K562 (cell line): Measurements from ENCODE around the gene RALGPS1. TPM values are rescaled to one million over a fixed set of nuclear protein-coding genes. Genes with fewer than 3 reads are reported as not detected.

Experiments
- ATF1 ChIP-seq, 2 experiments: fragments of 450-650 bp in 1 of 2; IDR thresholded peaks; 2 replicates each; pipeline ENCODE4 v1.6.1; 2016; ENCODE audit warnings: missing compliant biosample characterization in 1 of 2, missing genetic modification characterization in 1 of 2
- EP300 ChIP-seq: IDR thresholded peaks from 2 replicates; pipeline ENCODE4 v1.6.1; 2012; ENCODE audit warnings: low read length, improper control_type of control experiment
- FOSL1 ChIP-seq: fragments of 200-800 bp; sonication (Bioruptor generic); conservative IDR thresholded peaks from 2 replicates; pipeline ENCODE4 v1.6.1; 2016; ENCODE audit warnings: missing genetic modification characterization, missing compliant biosample characterization
- GMEB1 ChIP-seq: fragments of 250-450 bp; sonication (Bioruptor Pico); IDR thresholded peaks from 2 replicates; pipeline ENCODE4 v1.4.0; 2020; ENCODE audit warnings: mild to moderate bottlenecking
- JUND ChIP-seq, 2 experiments: IDR thresholded peaks; 2 replicates in 1 of 2; 3 replicates in 1 of 2; pipeline ENCODE4 v1.6.1; 2011; ENCODE audit warnings: borderline replicate concordance in 2 of 2, low read depth in 2 of 2, low read length in 2 of 2, improper control_type of control experiment in 1 of 2, missing biosample characterization in 1 of 2, missing genetic modification characterization in 1 of 2, missing genetic modification reagents in 1 of 2
- MXD1 ChIP-seq: fragments of 250-450 bp; sonication (Bioruptor Pico); IDR thresholded peaks from 2 replicates; pipeline ENCODE4 v1.8.0; 2021; ENCODE audit warnings: borderline replicate concordance, mild to moderate bottlenecking, moderate library complexity; ENCODE audit not compliant: poor library complexity, severe bottlenecking
- PBX2 ChIP-seq, 2 experiments: IDR thresholded peaks in 1 of 2; conservative IDR thresholded peaks in 1 of 2; 2 replicates each; pipeline ENCODE4 v1.6.1; 2016; ENCODE audit warnings: low read depth in 2 of 2, mild to moderate bottlenecking in 1 of 2, missing compliant biosample characterization in 1 of 2, missing genetic modification characterization in 1 of 2, moderate library complexity in 1 of 2
- PHF21A ChIP-seq: fragments of 450-650 bp; IDR thresholded peaks from 2 replicates; pipeline ENCODE4 v1.6.1; 2017; ENCODE audit warnings: low read depth, borderline replicate concordance
- PHTF2 ChIP-seq: fragments of 250-450 bp; sonication (Bioruptor Pico); IDR thresholded peaks from 2 replicates; pipeline ENCODE4 v1.5.0; 2021; ENCODE audit warnings: mild to moderate bottlenecking
- PKNOX1 ChIP-seq: fragments of 450-650 bp; IDR thresholded peaks from 2 replicates; pipeline ENCODE4 v1.6.1; 2016
- PTRF ChIP-seq: fragments of 450-650 bp; IDR thresholded peaks from 2 replicates; pipeline ENCODE4 v1.6.1; 2016; ENCODE audit warnings: mild to moderate bottlenecking, missing genetic modification characterization, missing compliant biosample characterization
- RCOR1 ChIP-seq, 2 experiments: IDR thresholded peaks; 2 replicates each; pipeline ENCODE4 v1.6.1; 2012; ENCODE audit warnings: low read depth in 2 of 2, low read length in 2 of 2, borderline replicate concordance in 1 of 2, improper control_type of control experiment in 1 of 2
- RNF2 ChIP-seq: sonication (generic); IDR thresholded peaks from 2 replicates; pipeline ENCODE4 v1.6.1; 2016
- SP1 ChIP-seq: sonication (generic); formaldehyde crosslinking; IDR thresholded peaks from 2 replicates; pipeline ENCODE4 v1.8.1; 2022; ENCODE audit warnings: mild to moderate bottlenecking, missing genetic modification reagents
- SP2 ChIP-seq: IDR thresholded peaks from 2 replicates; pipeline ENCODE4 v1.6.1; 2011; ENCODE audit warnings: mild to moderate bottlenecking, low read depth, low read length, moderate library complexity; ENCODE audit not compliant: poor library complexity, severe bottlenecking; ENCODE audit errors: extremely low read depth
- TFAM ChIP-seq: fragments of 250-450 bp; sonication (Bioruptor Pico); conservative IDR thresholded peaks from 2 replicates; pipeline ENCODE4 v1.5.0; 2021; ENCODE audit warnings: mild to moderate bottlenecking, moderate library complexity
- U2AF1 ChIP-seq: fragments of 200-400 bp; formaldehyde crosslinking; optimal IDR thresholded peaks from 2 replicates; pipeline ENCODE3; 2017; ENCODE audit warnings: mild to moderate bottlenecking, low read depth, low read length, moderate library complexity
- ZNF143 ChIP-seq: sonication (generic); formaldehyde crosslinking; IDR thresholded peaks from 2 replicates; pipeline ENCODE4 v1.9.0; 2022; ENCODE audit warnings: mild to moderate bottlenecking, missing genetic modification reagents
- ZNF24 ChIP-seq: fragments of 450-650 bp; IDR thresholded peaks from 2 replicates; pipeline ENCODE4 v1.6.1; 2016
- ZNF311 ChIP-seq: fragments of 250-450 bp; sonication (Bioruptor Pico); IDR thresholded peaks from 2 replicates; pipeline ENCODE4 v1.4.0; 2020; ENCODE audit warnings: mild to moderate bottlenecking, moderate library complexity
- ZNF41 ChIP-seq: fragments of 250-450 bp; sonication (Bioruptor Pico); conservative IDR thresholded peaks from 2 replicates; pipeline ENCODE4 v1.4.0; 2020; ENCODE audit warnings: mild to moderate bottlenecking
- ZNF764 ChIP-seq: fragments of 250-450 bp; sonication (Bioruptor Pico); IDR thresholded peaks from 2 replicates; pipeline ENCODE4 v1.4.0; 2020; ENCODE audit warnings: low read depth, mild to moderate bottlenecking, moderate library complexity
- polyA plus RNA-seq, 8 experiments: library from polyadenylated mRNA; depleted of rRNA in 4 of 8; stranded (reverse) in 5 of 8; unstranded in 3 of 8; fragments of >200 nt; fragmentation: Nextera tagmentation in 2 of 8; fragmentation: Illumina TruSeq in 1 of 8; extraction: Ambion mirVana in 2 of 8; extraction: Trizol in 1 of 8; gene quantifications; 2 replicates each; pipeline versions ENCODE4 v1.2.1 to v1.2.3, GENCODE V29; 2011 to 2014; ENCODE audit warnings: inconsistent platforms in 1 of 8, missing spikeins in 1 of 8
- total RNA-seq, 7 experiments: library from RNA; depleted of rRNA in 6 of 7; stranded (reverse); fragments of >200 nt in 6 of 7; fragmentation: Illumina TruSeq in 2 of 7; extraction: Trizol in 2 of 7; gene quantifications; 2 replicates each; pipeline versions ENCODE4 v1.2.1 to v1.2.3, GENCODE V29; 2011 to 2021; ENCODE audit warnings: low replicate concordance in 1 of 7

RALGPS1 gene
- total and polyA plus RNA-seq, 9 of the 15 experiments (the other 6 are each of a cell fraction or from before 2014, with no cell fraction given) = 0.04 to 2.6 (median 1.5) TPM

GRCh38 chr9:127021664-127022363 lies 107.2 kb downstream of the RALGPS1 start (continued):
- TF ChIP-seq ZNF41 (CRISPR knock-in tag) = no peak
- TF ChIP-seq JUND (IDR thresholded peaks at IDR 0.05; ENCODE audit: borderline replicate concordance, low read depth, low read length) = no peak
- no peak for TF ChIP-seq JUND (tag; IDR thresholded peaks at IDR 0.05; ENCODE audit: borderline replicate concordance, low read depth, low read length)
- TF ChIP-seq MXD1 = no peak
- no peak for TF ChIP-seq SP1 (CRISPR knock-in tag)
- no peak for TF ChIP-seq FOSL1 (tag)
- TF ChIP-seq U2AF1 = no peak
- TF ChIP-seq PTRF = no peak
- no peak for TF ChIP-seq ZNF24
- 0 out of 2 replicates have a peak, but pooled peaks have one; percentile 16 for TF ChIP-seq PKNOX1
- TF ChIP-seq RNF2 = no peak
- no peak for TF ChIP-seq PBX2 (CRISPR knock-in tag; IDR thresholded peaks at IDR 0.05; ENCODE audit: low read depth)
- peak; percentile 56; the same call in 1 of the 2 replicates for TF ChIP-seq PBX2 (tag; conservative IDR thresholded peaks at IDR 0.05; ENCODE audit: low read depth)
- TF ChIP-seq EP300 = 0 out of 2 replicates have a peak, but pooled peaks have one; percentile 8
- no peak for TF ChIP-seq ZNF143 (CRISPR knock-in tag)
- TF ChIP-seq RCOR1 (IDR thresholded peaks at IDR 0.05; ENCODE audit: borderline replicate concordance in 1 of 2, low read depth in 2 of 2, low read length in 2 of 2) = peak in 1 of 2 experiments; percentile 41; a peak in 1 of 4 replicates
- TF ChIP-seq ZNF764 (CRISPR knock-in tag) = no peak
- no peak for TF ChIP-seq SP2
- no peak for TF ChIP-seq TFAM (CRISPR knock-in tag)
- TF ChIP-seq PHF21A = no peak
- no peak for TF ChIP-seq GMEB1 (CRISPR knock-in tag)
- TF ChIP-seq PHTF2 (CRISPR knock-in tag) = no peak
- no peak for TF ChIP-seq ATF1 (CRISPR knock-in tag; IDR thresholded peaks at IDR 0.05)
- TF ChIP-seq ATF1 (tag; IDR thresholded peaks at IDR 0.05) = no peak
- TF ChIP-seq ZNF311 = no peak
